Fibroblast of upper back skin (primary cell): Measurements from ENCODE around the gene EHD1.

Experiments used
- DNase-seq: peaks from one replicate; pipeline ENCODE4 v3.0.0-alpha.2; 2013

Gene EHD1

DNA sequence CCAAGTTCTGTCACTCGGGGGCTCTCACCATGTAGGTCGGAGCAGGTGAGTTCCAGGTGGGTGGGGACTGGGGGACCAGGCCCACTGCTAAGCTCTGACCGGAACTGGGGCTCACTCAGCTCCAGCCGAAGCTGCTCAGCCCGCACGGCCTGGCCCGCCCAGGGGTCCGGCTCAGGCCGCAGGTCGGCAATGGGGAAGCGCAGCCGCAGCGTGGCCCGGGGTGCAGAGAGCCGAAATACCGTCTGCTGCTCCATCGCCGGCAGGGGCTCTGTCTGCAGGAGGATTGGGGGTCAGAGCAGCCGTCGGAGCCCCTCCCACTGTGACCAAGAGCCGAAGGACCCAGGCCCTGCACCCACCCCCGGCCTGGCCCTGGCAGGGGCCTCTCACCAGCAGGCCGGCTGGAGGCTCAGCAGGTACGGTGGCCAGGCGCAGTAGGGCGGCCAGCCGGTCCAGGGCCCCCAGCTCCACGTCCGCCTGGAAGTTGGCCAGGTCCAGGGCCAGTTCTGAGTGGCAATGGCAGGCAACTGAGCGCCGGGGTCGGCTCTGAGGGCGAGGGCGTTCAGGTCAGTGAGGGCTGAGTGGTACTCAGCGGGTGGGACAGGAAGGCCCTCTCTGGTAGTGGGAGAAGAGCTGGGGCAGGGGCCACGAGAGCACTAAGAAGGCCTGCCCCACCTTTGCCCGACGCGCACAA lies 31.4 kb upstream of the EHD1 start:
- no peak for DNase-seq

DNA sequence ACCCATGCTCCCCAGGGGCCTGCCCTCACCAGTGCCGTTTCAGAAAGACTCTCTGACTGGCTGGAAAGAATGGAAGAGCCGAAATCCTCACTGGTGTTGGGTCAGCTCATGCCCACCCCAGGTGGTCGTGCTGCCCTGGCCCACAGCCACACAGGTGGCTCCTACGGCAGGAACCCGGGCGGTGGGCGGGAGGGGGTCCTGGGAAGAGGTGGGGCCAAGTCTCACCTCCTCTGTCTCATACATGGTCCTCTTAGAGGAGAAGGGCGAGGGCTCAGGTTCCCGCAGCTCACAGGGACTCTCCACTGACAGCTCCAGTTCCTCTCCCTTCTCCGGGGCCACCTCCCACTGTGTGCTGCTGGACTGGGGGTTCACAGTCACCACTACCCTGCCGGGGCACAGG lies 30.3 kb upstream of the EHD1 start:
- DNase-seq, result no peak

DNA sequence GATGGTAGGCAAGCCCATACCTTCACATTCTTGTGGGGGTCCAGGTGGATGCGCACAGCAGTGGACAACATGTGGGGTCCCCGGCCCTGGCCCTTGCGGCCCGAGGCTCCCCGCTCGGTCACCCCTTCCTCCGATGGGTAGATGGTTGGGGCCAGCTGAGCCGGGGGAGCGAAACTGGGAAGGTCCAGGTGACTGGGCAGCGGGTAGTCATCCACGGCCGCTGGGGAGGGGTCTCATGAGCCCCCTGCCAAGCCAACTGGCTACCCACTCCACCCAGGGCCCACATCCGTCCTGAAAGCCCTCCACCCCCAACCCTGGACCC lies 27.9 kb upstream of the EHD1 start:
- DNase-seq, result no peak

DNA sequence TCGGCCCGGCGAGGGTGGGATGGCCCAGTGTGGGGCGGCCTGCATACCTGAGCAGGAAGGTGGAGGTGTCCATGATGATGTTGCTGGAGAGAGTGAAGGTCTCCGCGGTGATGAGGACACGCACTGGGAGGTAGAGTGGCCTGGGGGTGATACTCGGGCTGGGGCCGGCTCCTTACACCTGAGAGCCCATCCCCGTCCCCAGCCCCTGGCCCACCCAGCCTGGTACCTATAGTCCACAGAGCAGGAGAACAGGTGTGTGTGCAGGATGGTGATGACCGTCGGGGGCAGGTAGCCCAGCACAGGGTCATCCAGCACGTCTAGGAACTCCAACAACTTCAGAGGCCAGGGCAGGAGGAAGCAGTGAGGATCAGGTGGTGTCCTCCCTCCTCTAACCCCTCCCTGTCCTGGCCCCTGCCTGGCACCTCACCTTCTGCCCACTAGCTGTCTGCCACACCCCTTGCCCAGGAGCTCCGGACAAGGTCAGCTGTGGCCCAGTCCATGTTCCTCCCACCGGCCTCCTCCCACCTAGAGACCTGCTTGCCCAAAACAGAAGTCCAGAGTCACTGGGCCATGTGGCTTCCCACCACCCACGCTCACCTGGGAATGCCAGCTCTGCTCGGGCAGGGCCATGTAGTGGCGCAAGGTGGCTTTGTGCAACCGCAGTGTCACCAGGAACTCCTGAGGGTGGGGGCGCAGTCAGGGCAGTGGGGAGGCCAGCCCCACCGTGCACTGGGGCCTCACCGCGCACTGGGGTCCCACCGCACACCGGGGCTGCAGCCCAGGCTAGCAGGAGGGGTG lies 27.3 kb upstream of the EHD1 start:
- DNase-seq, result no peak

- no peak for DNase-seq
Measured at GRCh38 chr11:64903291-64903833, 24.9 kb upstream of the EHD1 start.

DNA sequence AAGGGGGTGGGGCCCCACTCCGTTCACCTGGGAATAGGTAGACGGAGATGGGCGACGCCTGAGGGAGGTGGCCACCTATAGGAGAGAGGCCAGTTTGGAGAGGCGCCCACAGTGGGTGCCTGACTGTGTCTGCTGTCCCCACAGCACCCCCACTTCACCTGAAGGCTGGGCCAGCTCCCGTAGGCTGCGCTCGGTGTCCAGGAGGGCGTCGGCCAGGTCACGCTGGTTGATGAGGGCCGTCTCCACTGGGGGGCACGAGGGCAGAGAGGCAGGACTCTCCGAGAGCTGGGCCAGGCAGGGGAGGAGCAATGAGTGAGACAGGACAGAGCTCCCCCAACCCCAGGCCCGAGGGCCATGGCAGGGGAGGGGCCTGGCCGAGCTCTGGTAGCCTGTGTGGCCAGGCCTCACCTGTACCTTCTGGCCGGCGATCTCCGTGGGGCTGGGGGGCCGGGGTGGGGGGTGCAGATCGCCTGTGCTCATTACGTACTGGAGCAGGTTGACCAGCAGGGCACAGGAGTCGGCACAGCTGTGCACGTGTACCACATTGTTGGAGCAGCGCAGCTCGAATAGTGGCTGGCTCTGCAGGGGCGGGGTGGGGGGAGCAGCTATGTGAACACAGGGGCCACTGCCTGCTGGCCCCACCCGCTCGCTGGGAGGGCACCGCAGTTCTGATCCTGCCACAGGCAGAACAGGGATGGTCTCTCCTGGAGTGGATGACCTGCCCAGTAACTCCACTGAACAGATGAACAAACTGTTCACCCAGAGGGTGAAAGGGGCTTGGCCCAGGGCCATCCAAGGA lies 23.9 kb upstream of the EHD1 start:
- DNase-seq, result no peak

DNA sequence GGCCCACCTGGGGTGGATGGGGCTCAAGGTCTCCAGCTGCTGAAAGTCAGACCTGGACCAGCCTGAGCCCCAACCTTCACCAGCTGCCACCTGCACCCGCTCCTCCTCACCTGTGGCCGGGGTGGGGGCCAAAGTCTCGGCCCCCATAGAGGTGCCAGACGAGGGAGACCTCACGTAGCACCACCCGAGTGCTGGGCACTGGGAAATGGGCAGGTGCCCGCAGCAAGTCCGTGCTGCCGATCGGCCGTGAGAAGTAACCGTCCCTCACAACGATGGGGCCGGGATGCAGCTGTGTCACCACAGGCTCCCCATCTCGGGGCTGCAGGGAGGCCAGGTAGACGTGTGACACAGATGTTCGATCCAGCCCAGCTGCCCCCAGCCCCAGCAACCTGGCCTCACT lies 22.4 kb upstream of the EHD1 start:
- no peak for DNase-seq

- no peak for DNase-seq
Measured at GRCh38 chr11:64900263-64900678, 21.9 kb upstream of the EHD1 start.

- no peak for DNase-seq
Measured at GRCh38 chr11:64898541-64898940, 20.1 kb upstream of the EHD1 start.

DNA sequence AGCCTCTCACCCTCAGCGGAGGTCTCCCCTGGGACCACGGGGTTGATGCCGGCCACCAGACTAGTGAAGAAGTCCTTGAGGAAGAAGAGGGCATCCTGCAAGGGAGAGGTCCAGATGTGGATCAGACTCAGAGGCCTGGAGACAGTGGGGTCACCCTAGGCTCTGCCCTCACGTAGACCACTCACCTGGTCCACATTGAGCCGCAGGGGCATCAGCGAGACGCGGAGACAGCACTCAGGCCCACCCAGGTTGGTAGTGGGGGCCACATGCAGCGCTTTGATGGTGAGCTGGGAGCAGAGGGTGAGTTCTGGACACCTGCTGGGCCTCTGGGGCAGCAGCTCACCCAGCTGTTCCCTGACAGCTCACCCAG lies 19.6 kb upstream of the EHD1 start:
- no peak for DNase-seq

DNA sequence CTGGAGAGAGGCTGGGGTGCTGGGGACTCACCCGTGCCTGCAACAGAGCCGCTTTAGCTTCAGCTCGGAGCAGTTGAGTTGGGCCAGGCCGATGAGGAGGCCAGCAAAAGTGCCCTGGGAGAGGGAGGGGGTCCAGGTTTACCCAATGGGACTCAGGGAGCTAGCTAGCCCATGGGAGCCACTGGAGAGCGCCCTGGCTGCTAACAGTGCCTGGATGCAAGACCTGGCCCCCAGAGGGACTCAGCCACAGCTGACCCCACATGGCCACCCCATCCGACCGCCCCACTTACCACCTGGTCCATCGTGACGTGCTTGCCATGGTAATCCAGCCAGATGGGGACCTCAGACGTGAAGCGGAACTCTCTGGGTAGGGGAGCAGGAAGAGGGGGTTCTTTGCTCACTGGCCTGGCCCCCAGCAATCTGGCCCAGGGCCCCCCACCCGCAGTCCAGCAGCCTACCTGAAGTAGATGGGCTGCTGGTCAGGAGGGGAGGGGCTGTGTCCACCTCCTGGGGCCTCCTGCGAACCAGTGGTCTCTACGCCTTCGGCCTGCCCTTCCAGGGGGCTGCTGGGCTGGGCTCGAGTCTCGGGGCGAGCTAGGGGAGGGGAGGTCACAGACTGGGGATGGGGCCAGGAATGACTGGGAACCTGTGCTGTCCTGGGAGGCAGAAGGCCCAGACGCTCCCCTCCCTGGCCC lies 19.1 kb upstream of the EHD1 start:
- no peak for DNase-seq

DNA sequence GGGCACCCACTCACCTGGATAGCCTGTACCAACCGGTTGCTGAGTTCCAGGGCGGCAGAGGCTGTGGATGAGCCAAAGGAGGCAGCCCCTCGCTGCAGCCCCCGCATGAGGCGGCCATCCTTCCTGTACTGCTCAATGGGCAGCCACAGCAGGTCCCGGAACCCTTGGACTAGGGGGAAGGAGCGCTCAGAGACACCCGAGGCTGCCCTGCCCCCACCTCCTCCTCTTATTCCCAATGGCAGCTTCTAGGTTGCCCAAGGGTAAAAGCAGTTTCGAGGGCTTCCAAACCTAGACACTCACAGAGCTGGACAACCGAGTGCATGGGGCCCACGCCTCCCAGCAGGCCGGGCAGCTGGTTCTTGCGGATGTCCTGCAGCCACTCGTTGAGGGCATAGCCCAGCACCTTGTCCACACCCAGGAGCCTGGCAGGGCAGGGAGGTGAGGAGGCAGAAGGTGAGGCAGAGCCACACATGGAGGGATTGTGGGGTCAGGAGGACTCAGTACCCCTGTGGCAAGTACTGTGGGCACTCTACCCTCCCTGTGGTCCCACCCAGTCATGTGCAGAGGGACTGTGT lies 18.1 kb upstream of the EHD1 start:
- DNase-seq, result no peak

DNA sequence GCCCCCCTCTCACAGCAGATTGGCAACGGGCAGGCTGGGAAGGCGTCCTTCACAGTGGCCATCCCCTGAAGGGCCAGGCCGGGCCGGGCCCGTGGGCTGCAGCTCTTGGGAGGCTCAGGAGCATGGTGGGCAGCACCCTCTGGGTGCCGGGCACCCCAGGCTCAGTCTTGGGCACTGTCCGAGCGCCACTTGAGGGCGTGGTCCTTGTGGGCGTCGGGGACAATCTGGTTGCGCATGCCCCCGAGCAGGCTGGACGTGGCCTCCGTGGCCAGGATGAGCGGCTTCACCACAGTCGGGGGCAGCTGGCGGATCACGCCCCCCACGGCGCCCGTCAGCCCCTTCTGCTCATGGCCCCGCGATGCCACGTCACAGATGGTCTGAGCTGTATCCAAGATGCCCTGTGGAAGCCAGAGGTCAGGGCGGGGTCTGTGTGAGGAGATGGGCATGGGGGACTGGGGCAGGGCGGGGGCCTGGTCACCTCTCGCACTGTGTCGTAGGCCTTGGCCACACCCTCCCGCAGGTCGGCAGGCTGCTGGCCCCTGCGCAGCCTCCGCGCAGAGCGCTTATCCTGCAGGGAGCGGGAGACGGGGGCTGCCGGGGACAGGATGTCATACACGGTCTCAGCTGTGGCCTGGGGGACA lies 16.5 kb upstream of the EHD1 start:
- no peak for DNase-seq

DNA sequence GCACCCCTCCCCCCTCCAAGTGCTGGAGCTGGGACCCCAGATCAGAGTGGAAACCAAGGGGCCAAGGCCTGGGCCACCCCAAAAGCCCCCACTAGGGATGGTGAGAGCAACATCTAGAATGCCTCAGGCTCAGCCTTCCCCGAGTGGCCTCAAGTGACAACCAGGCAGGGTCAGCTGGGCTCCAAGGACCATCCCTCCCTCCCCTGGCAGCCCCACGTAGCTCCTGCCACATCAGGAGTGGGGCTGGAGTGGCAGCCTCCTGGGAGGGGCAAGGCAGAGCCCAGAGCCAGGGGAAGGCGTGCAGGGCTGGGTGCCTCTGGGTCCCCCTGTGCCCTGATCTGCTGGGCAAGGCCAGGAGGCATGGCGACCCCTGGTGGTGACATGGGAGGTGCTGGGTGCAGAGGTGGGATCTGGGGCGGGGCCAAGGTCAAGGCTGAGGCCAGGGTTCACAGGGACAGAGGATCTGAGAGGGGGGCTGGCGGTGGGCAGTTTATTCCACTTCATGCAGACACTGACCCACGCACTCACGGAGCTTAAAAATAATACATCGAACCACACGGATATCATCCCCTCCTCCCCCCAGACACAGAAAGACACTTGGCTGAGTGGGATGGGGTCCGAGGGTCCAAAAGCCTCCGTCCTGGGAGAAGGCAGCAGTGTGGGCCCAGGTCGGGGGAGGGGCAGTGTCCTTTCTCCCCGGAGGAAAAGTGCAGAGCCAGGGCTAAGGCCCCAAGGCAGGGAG lies 15.8 kb upstream of the EHD1 start:
- DNase-seq, result peak; percentile 62

- no peak for DNase-seq
Measured at GRCh38 chr11:64893194-64894069, 15.0 kb upstream of the EHD1 start.

DNA sequence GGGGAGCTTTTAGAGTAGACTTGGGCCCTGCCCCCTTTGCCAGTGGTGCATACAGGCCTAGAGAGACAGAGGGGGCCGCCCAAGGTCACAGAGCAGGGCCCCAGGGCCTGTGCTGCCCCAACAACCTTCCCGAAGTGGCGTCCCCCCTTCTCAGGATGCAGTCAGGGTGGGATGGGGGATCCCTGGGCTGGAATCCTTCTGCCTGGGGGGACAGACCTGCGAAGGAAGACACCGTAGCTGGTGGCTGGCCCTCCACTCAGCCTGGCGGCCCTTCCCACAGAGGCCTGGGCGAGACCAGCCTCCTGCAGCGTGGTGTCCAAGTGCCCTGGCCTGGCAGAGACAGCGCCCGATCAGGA lies 14.4 kb upstream of the EHD1 start:
- DNase-seq, result no peak

GRCh38 chr11:64892411-64892831 lies 14.0 kb upstream of the EHD1 start:
- DNase-seq, result no peak

- no peak for DNase-seq
Measured at GRCh38 chr11:64891880-64892279, 13.5 kb upstream of the EHD1 start.

GRCh38 chr11:64891215-64891848 lies 12.9 kb upstream of the EHD1 start:
- no peak for DNase-seq

- no peak for DNase-seq
Measured at GRCh38 chr11:64890522-64890939, 12.1 kb upstream of the EHD1 start.
